Activated CD8-positive, alpha-beta memory T cell treated with anti-CD3 and anti-CD28 coated beads, Interleukin-2, amount 10 ng/mL, durations not matched to agents 7 days and 5 days (primary cell): ENCODE data around the gene DUSP15. TPM values are rescaled to one million over a fixed set of nuclear protein-coding genes. Genes with fewer than 3 reads are reported as not detected.

ENCODE experiments used
- ATAC-seq: fragments of 150-1000 bp; cut with Tn5 transposase; one replicate; pipeline ENCODE4 v1.10.0; 2021; ENCODE audit warnings: moderate library complexity
- CTCF ChIA-PET: fragments of 350-600 bp; sonication (Branson Sonifier 250); formaldehyde crosslinking; loops from one replicate; lab custom pipeline; 2021; ENCODE audit warnings: antibody characterized with exemption; lab: Charles Lee
- DNase-seq: peaks from one replicate; pipeline ENCODE4 v3.0.0-alpha.2; 2020
- H3K27ac Mint-ChIP-seq: one replicate; pipeline ENCODE4 v1.8.0; 2021; ENCODE audit warnings: mild to moderate bottlenecking, mixed read lengths
- H3K27me3 Mint-ChIP-seq: one replicate; pipeline ENCODE4 v1.8.0; 2021; ENCODE audit warnings: mixed read lengths
- H3K36me3 Mint-ChIP-seq: one replicate; pipeline ENCODE4 v1.8.0; 2021; ENCODE audit warnings: mild to moderate bottlenecking, mixed read lengths
- H3K4me1 Mint-ChIP-seq: one replicate; pipeline ENCODE4 v1.8.0; 2021; ENCODE audit warnings: mixed read lengths
- H3K4me3 Mint-ChIP-seq: one replicate; pipeline ENCODE4 v1.8.0; 2021; ENCODE audit warnings: mild to moderate bottlenecking, moderate library complexity, mixed read lengths
- H3K9me3 Mint-ChIP-seq: one replicate; pipeline ENCODE4 v1.8.0; 2022; ENCODE audit warnings: low read depth, mixed read lengths
- total RNA-seq, 2 experiments: library from RNA; stranded (reverse); gene quantifications; one replicate each; pipeline ENCODE4 v1.2.3, GENCODE V29; 2021

DUSP15 gene
- total RNA-seq, 2 experiments from 2014 or later: not detected

DNA sequence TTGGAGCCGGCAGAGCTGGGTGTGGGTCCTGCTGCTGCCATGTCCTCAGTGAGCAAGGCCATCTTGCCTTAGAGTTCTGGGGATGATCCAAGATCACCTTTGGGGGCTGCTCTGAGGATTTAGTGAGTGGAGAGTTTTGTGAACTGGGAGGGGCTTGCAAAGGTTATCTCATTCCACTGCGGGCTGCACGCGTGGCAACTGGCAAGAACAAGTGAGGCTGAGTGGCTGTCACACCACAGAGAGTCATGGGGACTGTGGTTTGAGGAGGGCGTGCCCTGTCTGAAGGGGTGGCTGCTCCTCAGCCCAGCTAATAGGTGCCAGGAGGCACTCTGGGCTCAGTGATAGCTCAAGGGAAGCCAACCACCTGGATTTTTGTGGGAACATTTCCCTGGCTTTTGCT is 37.7 kb upstream of the DUSP15 start:
- no peak for DNase-seq
- CTCF ChIA-PET: no interaction called here
- Mint-ChIP-seq H3K36me3 (no peaks in the 10 kb centered on the region), H3K4me3 (no peak overlapping the region), H3K9me3 (no peaks in the 10 kb centered on the region), H3K27ac (no peak overlapping the region), H3K4me1 (no peaks in the 10 kb centered on the region), H3K27me3 (peaks cover 9% of the 10 kb centered on the region)
- no peak for ATAC-seq

DNA sequence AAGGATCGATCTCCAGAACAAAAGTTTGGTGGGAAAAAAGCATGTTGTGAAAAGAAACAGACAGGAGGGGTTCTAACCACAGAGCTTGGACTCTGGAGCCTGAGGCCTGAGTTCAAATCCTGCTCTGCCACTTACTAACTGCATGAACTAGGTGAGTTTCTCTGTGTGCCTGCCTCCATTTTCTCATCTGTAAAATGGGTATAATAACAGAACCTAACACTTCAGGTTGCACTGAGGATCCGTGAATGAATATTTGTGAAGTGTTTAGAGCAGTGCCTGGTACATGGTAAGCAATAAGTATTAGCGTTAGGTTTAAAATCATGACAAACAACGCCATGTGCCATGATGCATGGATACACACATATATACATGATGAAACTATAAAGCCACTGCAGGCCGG is 36.7 kb upstream of the DUSP15 start:
- DNase-seq (no peak), ATAC-seq (no peak)
- Mint-ChIP-seq H3K27me3 (peaks cover 9% of the 10 kb centered on the region), H3K36me3 (no peaks in the 10 kb centered on the region), H3K4me1 (no peaks in the 10 kb centered on the region), H3K9me3 (no peaks in the 10 kb centered on the region), H3K4me3 (no peak overlapping the region), H3K27ac (no peak overlapping the region)
- CTCF ChIA-PET: no interaction called here

DNA sequence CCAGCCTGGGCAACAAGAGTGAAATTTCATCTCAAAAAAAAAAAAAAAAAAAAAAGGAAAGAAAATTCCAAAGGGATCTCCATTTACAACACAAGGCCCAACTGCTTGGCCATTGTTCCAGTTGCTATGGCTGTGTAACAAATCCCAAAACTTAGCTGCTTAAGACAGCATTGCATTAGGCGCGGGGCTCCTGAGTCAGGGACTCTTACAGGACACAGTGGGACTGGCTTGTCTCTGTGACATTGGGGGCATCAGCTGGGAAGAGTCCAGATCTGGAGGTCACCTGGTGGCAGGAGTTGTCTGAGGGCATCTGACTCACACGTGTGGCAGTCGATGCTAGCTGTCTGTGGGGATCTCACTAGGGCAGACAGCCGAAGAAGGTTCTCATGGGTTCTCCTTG is 35.7 kb upstream of the DUSP15 start:
- H3K27ac Mint-ChIP-seq: no peak overlapping the region
- CTCF ChIA-PET: interaction anchor here (0.7 kb wide), 2 partner anchors 79 to 974 kb away, joined by 3 read pairs; no protein-coding TSS in a partner anchor
- ATAC-seq (no peak), DNase-seq (no peak)
- H3K27me3 Mint-ChIP-seq: peaks cover 9% of the 10 kb centered on the region
- H3K4me1 Mint-ChIP-seq: no peaks in the 10 kb centered on the region
- H3K9me3 Mint-ChIP-seq: no peaks in the 10 kb centered on the region
- no peaks in the 10 kb centered on the region for H3K36me3 Mint-ChIP-seq
- H3K4me3 Mint-ChIP-seq: no peak overlapping the region

DNA sequence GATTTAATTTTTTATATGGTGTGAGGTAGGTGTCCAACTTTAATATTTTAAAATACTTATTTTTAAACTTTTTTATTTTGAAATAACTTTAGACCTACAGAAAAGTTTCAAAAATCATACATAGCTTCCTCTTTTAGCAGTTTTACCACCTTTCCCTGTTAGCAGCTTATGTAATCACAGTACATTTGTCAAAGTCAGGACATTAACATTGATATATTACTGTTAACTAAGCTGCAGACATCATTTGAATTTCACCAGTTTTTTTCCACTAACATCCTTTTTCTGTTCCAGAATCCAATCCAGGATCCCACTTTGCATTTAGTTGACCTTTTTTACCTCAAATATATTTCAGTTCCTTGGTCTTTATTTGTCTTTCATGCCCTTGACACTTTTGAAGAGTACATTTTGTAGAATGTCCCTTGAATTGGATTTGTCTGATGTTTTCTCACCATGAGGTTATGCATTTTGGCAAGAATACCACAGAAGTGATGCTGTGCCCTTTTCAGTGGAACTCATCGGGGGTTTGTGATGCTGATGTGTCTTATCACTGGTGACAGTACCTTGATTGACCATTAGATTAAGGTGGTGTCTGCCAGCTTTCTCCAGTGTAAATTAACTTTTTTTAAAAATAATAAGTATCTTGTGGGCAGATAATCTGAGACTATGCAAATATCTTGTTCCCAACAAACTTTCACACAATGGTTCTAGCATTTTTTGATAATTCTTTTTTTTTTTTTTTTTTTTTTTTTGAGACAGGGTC is 33.5 kb upstream of the DUSP15 start:
- DNase-seq (no peak), ATAC-seq (no peak)
- H3K4me1 Mint-ChIP-seq: no peaks in the 10 kb centered on the region
- H3K4me3 Mint-ChIP-seq: no peak overlapping the region
- CTCF ChIA-PET: no interaction called here
- no peak overlapping the region for H3K27ac Mint-ChIP-seq
- peaks cover 14% of the 10 kb centered on the region for H3K27me3 Mint-ChIP-seq
- no peaks in the 10 kb centered on the region for H3K9me3 Mint-ChIP-seq
- H3K36me3 Mint-ChIP-seq: no peaks in the 10 kb centered on the region

DNA sequence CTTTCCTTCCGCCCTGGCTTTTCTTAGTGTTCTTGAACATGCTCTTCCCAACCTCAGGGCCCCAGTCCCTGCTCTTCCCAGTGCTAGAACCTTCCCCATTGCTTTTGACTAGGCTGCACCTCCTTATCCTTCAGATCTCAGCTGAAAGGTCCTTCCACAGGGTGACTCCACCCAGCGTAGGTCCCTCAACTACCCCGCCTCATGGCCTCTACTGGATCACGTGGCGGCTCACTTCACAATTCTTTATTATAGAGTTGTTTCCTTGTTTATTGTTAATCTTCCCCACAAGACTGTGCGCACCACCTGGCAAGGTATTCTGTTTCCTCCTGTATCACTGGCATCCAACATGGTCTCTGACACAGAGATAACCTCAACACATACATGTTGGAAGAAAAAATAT is 31.3 kb upstream of the DUSP15 start:
- Mint-ChIP-seq H3K4me3 (no peak overlapping the region), H3K9me3 (no peaks in the 10 kb centered on the region), H3K4me1 (no peaks in the 10 kb centered on the region), H3K27ac (no peak overlapping the region), H3K27me3 (peaks cover 19% of the 10 kb centered on the region), H3K36me3 (no peaks in the 10 kb centered on the region)
- CTCF ChIA-PET: no interaction called here
- no peak for DNase-seq
- ATAC-seq: no peak

DNA sequence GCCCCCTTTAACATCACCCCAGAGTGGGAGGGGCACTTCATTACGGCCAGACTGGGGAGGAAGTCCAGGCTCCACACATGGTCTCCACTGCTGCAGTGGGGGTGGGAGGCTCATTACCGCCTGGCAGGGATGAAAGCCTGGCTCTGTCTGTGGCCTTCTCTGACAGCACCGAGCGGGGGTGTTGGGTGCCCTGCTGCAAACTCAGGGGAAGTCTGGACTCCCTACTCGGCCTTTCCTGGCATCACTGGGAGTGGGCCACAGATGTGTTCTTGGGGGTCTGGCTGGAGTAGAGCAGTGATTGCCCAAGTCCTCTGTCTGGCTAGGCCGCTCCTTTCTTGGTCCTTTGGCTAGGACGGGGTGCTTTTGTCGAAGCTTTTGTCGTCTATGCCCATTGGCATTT is 27.2 kb upstream of the DUSP15 start:
- Mint-ChIP-seq H3K27me3 (peaks cover 15% of the 10 kb centered on the region), H3K27ac (no peak overlapping the region), H3K4me1 (peaks cover 3% of the 10 kb centered on the region), H3K9me3 (no peaks in the 10 kb centered on the region), H3K4me3 (no peak overlapping the region), H3K36me3 (no peaks in the 10 kb centered on the region)
- CTCF ChIA-PET: no interaction called here
- no peak for ATAC-seq
- DNase-seq: no peak

DNA sequence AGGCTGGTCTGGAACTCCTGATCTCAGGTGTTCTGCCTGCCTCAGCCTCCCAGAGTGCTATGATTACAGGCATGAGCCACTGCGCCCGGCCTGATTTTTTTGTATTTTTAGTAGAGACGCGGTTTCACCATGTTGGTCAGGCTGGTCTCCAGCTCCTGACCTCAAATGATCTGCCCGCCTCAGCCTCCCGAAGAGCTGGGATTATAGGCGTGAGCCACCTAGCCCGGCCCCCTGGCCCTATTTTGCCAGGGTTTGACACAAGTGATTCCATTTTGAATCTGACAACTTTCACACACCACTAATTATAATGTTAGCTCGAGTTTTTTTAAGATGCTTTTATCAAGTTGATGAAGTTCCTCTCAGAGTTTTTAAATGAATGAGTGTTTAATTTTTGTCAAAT is 25.7 kb upstream of the DUSP15 start:
- DNase-seq: no peak
- CTCF ChIA-PET: interaction anchor here (2.2 kb wide), 1 partner anchor 56 kb away, joined by 6 read pairs; the partner anchor contains the start of gene PDRG1
- no peaks in the 10 kb centered on the region for H3K36me3 Mint-ChIP-seq
- H3K27me3 Mint-ChIP-seq: peaks cover 17% of the 10 kb centered on the region
- no peak overlapping the region for H3K27ac Mint-ChIP-seq
- H3K9me3 Mint-ChIP-seq: no peaks in the 10 kb centered on the region
- peaks cover 3% of the 10 kb centered on the region for H3K4me1 Mint-ChIP-seq
- no peak for ATAC-seq
- no peak overlapping the region for H3K4me3 Mint-ChIP-seq

DNA sequence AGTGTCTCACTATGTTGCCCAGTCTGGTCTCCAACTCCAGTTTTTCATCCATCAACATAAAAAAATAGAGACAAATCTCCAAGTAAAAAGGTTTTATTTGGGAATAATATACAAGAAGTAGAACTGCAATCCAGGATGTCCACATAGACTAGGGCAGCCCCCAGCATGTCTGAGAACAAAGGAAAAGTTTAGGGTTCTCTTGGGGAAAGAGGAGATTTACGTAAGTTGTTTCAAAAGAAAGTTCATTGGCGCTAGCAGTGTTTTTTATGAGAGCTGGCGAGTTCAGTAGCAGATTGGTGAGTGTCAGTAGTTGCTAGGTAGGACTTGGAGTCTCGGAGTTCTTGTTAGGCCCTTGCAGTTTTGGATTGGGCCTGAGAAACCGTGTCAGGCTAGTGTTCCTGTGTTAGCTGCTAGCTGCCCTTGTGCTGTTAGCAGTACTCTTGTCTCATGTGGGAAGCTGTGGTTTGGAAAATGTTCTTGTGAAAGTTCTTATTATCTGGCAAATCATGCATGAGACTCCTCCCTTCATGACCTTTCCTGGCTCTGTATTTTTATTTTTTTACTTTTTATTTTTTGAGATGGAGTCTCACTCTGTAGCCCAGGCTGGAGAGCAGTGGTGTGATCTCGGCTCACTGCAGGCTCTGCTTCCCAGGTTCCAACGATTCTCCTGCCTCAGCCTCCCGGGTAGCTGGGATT is 24.8 kb upstream of the DUSP15 start:
- CTCF ChIA-PET: interaction anchor here (1.5 to 2.2 kb wide), 2 partner anchors 48 to 57 kb away, joined by 6 read pairs; partner anchors contain the start of gene PDRG1
- Mint-ChIP-seq H3K27me3 (peaks cover 14% of the 10 kb centered on the region), H3K9me3 (no peaks in the 10 kb centered on the region), H3K27ac (no peak overlapping the region), H3K4me3 (no peak overlapping the region), H3K36me3 (no peaks in the 10 kb centered on the region), H3K4me1 (peaks cover 3% of the 10 kb centered on the region)
- no peak for DNase-seq
- peak; percentile 63 for ATAC-seq

DNA sequence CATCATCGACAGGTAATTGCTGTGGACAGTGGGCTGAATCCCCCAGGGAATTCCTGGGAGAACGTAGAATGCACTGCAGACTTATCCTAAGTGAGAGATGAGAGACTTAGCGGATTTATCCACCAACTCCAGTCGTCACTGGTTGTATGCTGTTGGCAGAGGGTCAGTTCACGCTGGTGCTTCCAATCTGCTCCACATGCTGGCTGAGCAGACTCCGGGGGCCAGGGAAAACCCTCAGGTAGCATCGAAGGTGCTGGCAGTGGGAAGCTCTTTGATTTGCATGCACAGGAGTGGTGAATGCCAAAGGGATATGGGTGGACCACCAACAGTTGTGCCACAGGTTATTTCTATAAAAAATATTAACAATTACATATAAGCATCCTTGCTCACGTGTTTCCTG is 20.3 kb upstream of the DUSP15 start:
- ATAC-seq: no peak
- Mint-ChIP-seq H3K27ac (no peak overlapping the region), H3K4me3 (no peak overlapping the region), H3K36me3 (no peaks in the 10 kb centered on the region), H3K9me3 (no peaks in the 10 kb centered on the region), H3K27me3 (peaks cover 9% of the 10 kb centered on the region), H3K4me1 (peaks cover 3% of the 10 kb centered on the region)
- DNase-seq: no peak
- CTCF ChIA-PET: interaction anchor here (1.6 kb wide), 1 partner anchor 11 kb away, joined by 5 read pairs; no protein-coding TSS in a partner anchor

DNA sequence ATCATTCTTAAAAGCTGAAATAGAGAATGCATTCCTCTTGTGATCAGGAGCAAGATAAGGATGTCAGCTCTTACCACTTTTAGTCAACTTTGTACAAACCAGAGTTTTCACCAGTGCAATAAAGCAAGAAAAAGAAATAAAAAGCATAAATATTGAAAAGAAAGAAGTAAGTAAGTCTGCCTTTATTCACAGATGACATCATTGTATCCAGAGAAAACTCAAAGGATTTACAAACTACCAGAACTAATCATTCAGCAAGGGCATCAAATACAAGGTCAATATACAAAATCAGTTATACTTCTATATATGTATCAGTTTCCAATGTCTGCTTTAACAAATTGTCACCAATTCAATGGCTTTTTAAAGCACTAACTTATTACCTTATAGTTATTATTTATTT is 13.5 kb upstream of the DUSP15 start:
- H3K27me3 Mint-ChIP-seq: peaks cover 17% of the 10 kb centered on the region
- CTCF ChIA-PET: no interaction called here
- no peak for ATAC-seq

DNA sequence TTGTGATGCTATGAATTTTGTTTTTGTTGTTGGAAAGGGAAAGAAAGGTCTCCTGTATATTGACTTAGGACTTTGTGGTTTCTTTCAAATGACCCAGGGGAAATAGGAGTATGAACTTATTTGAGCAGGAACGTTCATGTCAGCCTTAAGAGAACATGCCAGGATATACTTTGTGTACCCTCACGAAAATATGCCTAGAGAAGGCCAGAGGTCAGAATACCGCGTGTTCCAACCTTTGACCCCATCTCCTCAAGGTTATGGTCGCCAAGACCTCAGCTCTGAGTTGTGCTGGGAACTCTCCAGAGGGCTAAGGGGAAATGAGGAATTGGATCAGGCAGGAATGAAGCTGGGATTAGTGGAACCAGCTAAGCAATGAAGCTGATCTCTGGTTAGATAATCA is 11.6 kb upstream of the DUSP15 start:
- Mint-ChIP-seq H3K4me1 (peaks cover 15% of the 10 kb centered on the region), H3K27me3 (peaks cover 27% of the 10 kb centered on the region), H3K27ac (no peak overlapping the region), H3K9me3 (no peaks in the 10 kb centered on the region), H3K4me3 (no peak overlapping the region), H3K36me3 (no peaks in the 10 kb centered on the region)
- CTCF ChIA-PET: interaction anchor here (1.9 kb wide), 1 partner anchor 48 kb away, joined by 4 read pairs; no protein-coding TSS in a partner anchor
- DNase-seq (no peak), ATAC-seq (no peak)

More for the DNA sequence above, 13.5 kb upstream of the DUSP15 start:
- DNase-seq: no peak
- H3K27ac Mint-ChIP-seq: no peak overlapping the region
- H3K36me3 Mint-ChIP-seq: no peaks in the 10 kb centered on the region
- H3K9me3 Mint-ChIP-seq: no peaks in the 10 kb centered on the region
- H3K4me1 Mint-ChIP-seq: peaks cover 14% of the 10 kb centered on the region
- H3K4me3 Mint-ChIP-seq: no peak overlapping the region

DNA sequence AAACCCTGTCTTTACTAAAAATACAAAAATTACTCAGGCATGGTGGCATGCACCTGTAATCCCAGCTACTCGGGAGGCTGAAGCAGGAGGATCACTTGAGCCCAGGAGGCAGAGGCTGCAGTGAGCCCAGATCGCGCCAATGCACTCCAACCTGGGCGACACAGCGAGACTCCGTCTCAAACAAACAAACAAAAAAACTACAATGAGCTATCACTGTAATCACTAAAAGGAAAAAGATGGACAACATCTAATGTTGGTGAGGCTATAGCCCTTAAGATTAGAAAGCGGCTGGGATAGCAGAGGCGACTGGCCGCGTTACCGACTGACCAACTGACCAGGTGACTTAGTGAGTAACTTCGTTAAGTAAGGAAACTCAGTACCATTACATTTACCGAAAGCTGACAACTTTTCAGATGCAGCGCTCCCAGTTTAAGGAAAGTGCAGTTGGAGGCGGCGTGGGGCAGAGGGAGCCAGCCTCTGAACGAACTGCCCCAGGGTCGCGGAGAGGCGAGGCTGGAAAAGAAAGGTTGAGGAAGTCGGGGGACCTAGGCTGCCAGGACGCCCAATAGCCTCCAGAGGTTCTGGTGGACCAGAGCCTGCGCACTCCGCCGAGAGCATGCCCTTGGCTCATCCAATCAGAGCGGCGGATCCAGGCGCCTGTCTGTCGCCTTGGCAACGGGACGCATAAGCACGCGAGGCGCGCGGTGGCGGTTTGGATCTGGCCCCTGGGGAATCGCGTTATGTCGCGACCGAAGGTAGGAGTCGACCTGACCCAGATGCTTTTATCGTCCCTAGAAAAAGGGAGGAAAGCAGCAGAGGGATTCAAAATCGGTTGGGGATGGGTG is 9.0 kb upstream of the DUSP15 start:
- Mint-ChIP-seq H3K4me3 (peak overlapping the region; percentile 81), H3K36me3 (no peaks in the 10 kb centered on the region), H3K27ac (peak overlapping the region; percentile 49), H3K27me3 (peaks cover 36% of the 10 kb centered on the region), H3K4me1 (peaks cover 15% of the 10 kb centered on the region), H3K9me3 (no peaks in the 10 kb centered on the region)
- peak; percentile 89 for DNase-seq
- peak; percentile 97 for ATAC-seq
- CTCF ChIA-PET: interaction anchor here (1.0 to 3.0 kb wide), 6 partner anchors 12 to 151 kb away, joined by 3 to 17 read pairs (median 8); partner anchors contain the start of gene PDRG1

DNA sequence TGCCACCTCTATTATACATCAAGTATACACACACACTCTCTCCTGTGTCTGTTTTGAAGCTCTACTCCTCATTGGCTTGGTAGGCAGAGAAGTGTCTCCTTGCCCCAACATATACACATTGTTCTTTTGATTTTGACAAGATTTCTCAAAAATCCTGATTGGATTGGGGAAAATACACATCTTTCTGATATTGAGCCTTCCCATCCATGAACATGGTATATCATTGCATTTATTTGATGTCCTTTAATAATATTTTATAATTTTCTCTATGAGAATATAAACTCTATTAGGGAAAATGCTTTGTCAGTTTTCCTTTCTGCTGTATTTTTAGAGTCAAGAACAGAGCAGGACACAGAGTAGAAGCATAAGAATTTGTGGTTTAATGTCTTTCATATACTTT is 7.4 kb upstream of the DUSP15 start:
- ATAC-seq: no peak
- CTCF ChIA-PET: no interaction called here

More for the DNA sequence above, 7.4 kb upstream of the DUSP15 start:
- DNase-seq: no peak
- Mint-ChIP-seq H3K27me3 (peaks cover 41% of the 10 kb centered on the region), H3K9me3 (no peaks in the 10 kb centered on the region), H3K4me1 (peaks cover 15% of the 10 kb centered on the region), H3K4me3 (no peak overlapping the region), H3K27ac (no peak overlapping the region), H3K36me3 (no peaks in the 10 kb centered on the region)
